Measurements from ENCODE around the gene SH2D2A.

- no peak for TF ChIP-seq CTCF (IDR thresholded peaks at IDR 0.05)
- TF ChIP-seq POLR2A (IDR thresholded peaks at IDR 0.05): no peak
- TF ChIP-seq POLR2AphosphoS5 (IDR thresholded peaks at IDR 0.05; ENCODE audit: insufficient read depth in 1 of 2, low read depth in 1 of 2): no peak
Observed at GRCh38 chr1:156807627-156808026, 9.0 kb downstream of the SH2D2A start.
